Stimulated activated naive B cell treated with anti-CD40 and anti-IgM and Interleukin-4, amounts not matched to agents 10 μg/mL and 1 μg/mL and 100 μg/mL, for 72 hours (primary cell): ENCODE measurements around the gene NSMCE1.
A peak's percentile ranks its signal among the peaks of the same experiment; 100 is the strongest.

Experiments
- ATAC-seq, 2 donors: fragments of 150-1000 bp; cut with Tn5 transposase; replicated peaks; 2 replicates each; pipeline ENCODE4 v1.10.0; 2021; ENCODE audit warnings: moderate library complexity in 1 of 2
- DNase-seq: peaks from one replicate; pipeline ENCODE4 v3.0.0; 2021
- H3K27ac Mint-ChIP-seq: one replicate; pipeline ENCODE4 v1.8.0; 2022; ENCODE audit warnings: mild to moderate bottlenecking, mixed read lengths
- H3K27me3 Mint-ChIP-seq, 2 donors: one replicate each; pipeline ENCODE4 v1.8.0; 2022; ENCODE audit warnings: mixed read lengths in 2 of 2
- H3K36me3 Mint-ChIP-seq, 2 donors: one replicate each; pipeline ENCODE4 v1.8.0; 2022; ENCODE audit warnings: mixed read lengths in 2 of 2, mild to moderate bottlenecking in 1 of 2
- H3K4me1 Mint-ChIP-seq, 2 donors: one replicate each; pipeline ENCODE4 v1.8.0; 2022; ENCODE audit warnings: mixed read lengths in 2 of 2, mild to moderate bottlenecking in 1 of 2
- H3K4me3 Mint-ChIP-seq, 2 donors: one replicate each; pipeline ENCODE4 v1.8.0; 2022; ENCODE audit warnings: mild to moderate bottlenecking in 2 of 2, mixed read lengths in 2 of 2, moderate library complexity in 1 of 2
- H3K9me3 Mint-ChIP-seq, 2 donors: one replicate each; pipeline ENCODE4 v1.8.0; 2022; ENCODE audit warnings: mixed read lengths in 2 of 2, mild to moderate bottlenecking in 1 of 2

NSMCE1 gene

DNA sequence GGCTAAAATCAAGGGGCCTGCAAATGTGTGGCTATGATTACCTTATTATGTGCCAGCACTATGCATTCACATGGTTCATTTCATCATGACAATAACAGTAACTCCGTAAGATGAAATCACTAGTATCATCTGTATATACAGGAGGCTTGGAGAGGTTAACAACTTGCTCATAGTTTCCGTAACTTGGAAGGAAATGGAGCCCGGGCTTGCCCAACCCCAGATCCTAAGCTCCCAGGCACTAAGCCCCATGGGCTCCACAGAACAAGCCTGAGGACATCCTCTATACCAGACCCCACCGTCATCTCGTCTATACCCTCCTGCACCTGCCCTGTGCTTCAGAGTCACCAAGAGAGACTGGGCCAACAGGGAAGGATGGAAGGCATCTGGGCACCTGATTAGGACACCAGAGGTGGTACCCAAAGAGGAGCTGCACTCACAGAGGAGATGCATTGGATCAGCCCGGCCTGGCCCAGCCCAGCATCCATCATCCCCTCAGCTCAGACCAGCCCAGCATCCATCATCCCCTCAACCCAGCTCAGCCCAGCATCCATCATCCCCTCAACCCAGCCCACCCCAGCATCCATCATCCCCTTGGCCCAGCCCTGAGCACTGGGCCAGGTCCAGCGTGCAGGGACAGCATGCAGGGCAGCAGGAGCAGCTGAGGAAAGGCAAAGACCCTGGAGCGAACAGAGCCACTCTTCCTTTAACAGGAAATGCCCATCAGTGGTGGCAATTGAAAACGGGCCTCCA, 28.5 kb downstream of the NSMCE1 start:
- DNase-seq (no peak), ATAC-seq (no peak)
- no peaks in the 10 kb centered on the region for H3K27me3 Mint-ChIP-seq
- peaks cover 16 to 35% of the 10 kb centered on the region in 2 donors for H3K36me3 Mint-ChIP-seq
- H3K4me1 Mint-ChIP-seq = peaks cover 68 to 83% of the 10 kb centered on the region in 2 donors
- H3K9me3 Mint-ChIP-seq = no peaks in the 10 kb centered on the region
- no peak overlapping the region for H3K4me3 Mint-ChIP-seq
- H3K27ac Mint-ChIP-seq = peak overlapping the region; percentile 96

DNA sequence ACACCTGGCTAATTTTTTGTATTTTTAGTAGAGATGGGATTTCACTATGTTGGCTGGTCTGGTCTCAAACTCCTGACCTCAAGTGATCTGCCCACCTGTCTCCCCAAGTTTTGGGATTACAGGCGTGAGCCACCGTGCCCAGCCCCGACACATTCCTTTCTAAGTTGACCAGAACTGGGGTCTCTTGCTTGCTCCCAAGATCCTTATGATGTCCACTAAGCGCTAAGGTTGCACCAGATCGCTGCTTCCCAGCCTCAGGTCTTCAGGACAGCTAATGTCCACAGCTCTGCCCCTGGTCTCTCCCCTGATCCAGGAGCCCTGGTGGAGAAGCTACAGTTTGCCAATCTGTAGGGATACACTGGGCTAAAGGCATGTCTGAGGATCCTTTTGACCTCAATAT, 29.5 kb downstream of the NSMCE1 start:
- Mint-ChIP-seq H3K9me3 (no peaks in the 10 kb centered on the region), H3K27ac (peak overlapping the region; percentile 96), H3K36me3 (peaks cover 11 to 33% of the 10 kb centered on the region in 2 donors), H3K4me3 (peak overlapping the region in 1 of 2 donors; percentile 57), H3K4me1 (peaks cover 66 to 83% of the 10 kb centered on the region in 2 donors), H3K27me3 (no peaks in the 10 kb centered on the region)
- ATAC-seq (no peak), DNase-seq (no peak)

DNA sequence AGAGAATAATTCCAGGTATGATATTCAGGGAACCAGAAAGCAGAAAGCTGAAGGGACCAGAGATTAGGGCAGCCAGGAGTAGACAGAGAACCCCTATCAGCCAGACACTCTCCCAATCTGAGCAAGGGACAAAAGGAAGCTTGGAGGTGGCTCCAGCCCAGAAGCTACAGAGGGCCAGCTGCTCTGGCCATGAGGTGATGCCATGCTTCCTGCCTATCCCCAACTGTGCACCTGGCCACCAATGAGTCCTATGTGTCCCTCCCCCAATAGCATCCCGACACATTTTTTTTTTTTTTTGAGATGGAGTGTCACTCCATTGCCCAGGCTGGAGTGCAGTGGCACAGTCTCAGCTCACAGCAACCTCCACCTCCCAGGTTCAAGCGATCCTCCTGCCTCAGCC, 30.0 kb downstream of the NSMCE1 start:
- H3K27ac Mint-ChIP-seq = peak overlapping the region; percentile 96
- ATAC-seq = no peak
- H3K4me1 Mint-ChIP-seq = peaks cover 65 to 83% of the 10 kb centered on the region in 2 donors
- H3K27me3 Mint-ChIP-seq = no peaks in the 10 kb centered on the region
- no peaks in the 10 kb centered on the region for H3K9me3 Mint-ChIP-seq
- no peak for DNase-seq
- peak overlapping the region; percentile 57 to 61 for H3K4me3 Mint-ChIP-seq
- H3K36me3 Mint-ChIP-seq = peaks cover 11 to 33% of the 10 kb centered on the region in 2 donors

DNA sequence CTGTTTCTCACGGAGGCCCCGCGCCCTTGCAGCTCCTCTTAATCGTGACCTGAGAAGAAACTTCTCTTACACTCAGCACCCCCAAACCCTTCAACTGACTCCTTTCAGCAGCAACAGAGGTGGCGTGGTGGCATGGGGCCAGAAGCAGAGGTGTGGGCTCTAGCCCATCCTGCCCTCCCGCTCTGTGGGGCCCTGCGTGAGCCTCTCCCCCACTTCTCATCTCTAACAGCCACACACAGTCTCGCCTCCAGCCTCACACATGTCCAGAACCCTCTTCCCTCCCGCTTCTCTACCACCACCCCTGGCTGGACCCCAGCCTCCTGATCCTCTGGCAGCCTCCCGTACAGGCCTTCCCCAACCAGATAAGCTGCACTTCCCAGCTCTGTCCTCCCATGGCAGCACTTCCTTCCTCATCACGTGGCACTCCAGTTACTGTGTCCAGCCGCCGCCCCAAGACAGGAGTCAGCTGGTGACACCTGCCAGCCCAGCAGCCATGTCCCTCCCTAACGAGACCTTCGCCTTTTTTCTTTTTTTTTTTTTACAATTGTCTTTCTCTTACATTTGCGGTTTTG, 30.5 kb downstream of the NSMCE1 start:
- ATAC-seq (peak; percentile 38 to 46), DNase-seq (no peak)
- Mint-ChIP-seq H3K9me3 (no peaks in the 10 kb centered on the region), H3K4me3 (peak overlapping the region; percentile 57 to 61), H3K27ac (peak overlapping the region; percentile 96), H3K36me3 (peaks cover 11 to 35% of the 10 kb centered on the region in 2 donors), H3K4me1 (peaks cover 61 to 83% of the 10 kb centered on the region in 2 donors), H3K27me3 (no peaks in the 10 kb centered on the region)

DNA sequence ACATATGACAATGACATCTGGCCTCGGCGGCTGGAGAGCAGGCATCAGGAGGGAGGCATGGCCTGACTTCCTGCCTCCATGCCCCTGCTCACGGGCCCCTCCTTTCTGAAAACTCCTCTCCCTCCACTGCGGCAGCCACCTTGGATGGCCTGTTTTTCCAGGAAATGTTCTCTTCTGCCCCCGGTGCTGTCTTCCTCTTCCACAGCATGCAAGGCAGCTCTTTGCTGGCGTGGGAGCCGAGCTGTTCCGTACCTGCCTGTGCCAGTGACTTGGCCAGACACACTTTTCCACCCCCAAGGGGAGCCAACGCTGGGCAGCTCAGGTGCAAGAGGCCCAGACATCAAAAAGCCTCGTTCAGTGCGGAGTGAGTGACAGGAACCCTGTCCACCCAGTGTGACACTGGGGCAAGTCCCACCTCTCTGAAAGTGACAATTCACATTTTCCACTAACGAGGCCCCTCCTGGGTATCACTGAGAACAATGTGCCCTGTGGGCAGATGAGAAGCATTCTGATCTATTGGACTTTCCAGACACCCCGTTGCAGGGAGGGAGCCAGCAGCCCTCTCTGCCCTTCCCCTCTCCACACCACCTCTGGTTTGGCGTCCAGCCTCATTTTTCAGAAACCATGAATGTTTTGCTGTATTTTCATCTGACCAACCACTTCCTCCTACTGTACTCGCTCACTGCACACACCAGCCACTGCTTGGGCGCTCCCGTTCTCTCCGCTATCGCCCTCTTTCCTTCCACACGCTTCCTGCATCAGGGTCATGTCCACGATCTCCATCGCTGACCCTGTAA, 31.2 kb downstream of the NSMCE1 start:
- Mint-ChIP-seq H3K9me3 (no peaks in the 10 kb centered on the region), H3K27ac (peak overlapping the region; percentile 96), H3K27me3 (no peaks in the 10 kb centered on the region), H3K4me1 (peaks cover 60 to 83% of the 10 kb centered on the region in 2 donors), H3K4me3 (peak overlapping the region; percentile 57 to 61), H3K36me3 (peaks cover 14 to 42% of the 10 kb centered on the region in 2 donors)
- ATAC-seq (peak; percentile 87 to 89), DNase-seq (peak; percentile 88)

DNA sequence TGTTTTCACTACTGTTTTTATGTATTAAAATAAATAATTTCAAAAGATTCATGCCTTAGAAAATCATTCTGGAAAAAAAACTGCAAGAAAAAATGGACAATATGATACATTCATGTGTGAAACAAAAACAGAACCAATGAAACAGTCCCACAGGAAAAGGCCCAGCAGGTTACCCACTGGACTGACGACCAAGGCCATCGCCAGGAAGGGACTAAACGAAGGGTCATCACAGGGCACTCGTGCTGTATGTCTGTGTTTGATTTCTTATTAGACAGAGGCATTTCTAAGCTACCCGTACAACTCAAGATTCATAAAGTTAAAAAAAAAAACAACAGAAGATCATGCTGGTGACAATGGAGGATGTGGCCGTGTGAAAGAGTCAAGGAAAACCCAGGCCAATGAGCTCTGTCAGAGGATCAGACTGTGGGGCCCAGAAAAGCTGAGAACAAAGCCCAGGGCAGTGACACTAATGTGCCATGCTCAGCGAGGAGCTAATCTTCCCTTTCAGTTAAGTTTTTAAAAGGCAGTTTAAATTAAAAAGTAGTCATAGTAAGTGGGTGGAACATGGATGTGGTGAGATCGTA, 31.8 kb downstream of the NSMCE1 start:
- Mint-ChIP-seq H3K36me3 (peaks cover 15 to 41% of the 10 kb centered on the region in 2 donors), H3K27ac (peak overlapping the region; percentile 96), H3K27me3 (no peaks in the 10 kb centered on the region), H3K9me3 (no peaks in the 10 kb centered on the region), H3K4me3 (peak overlapping the region; percentile 57 to 61), H3K4me1 (peaks cover 64 to 84% of the 10 kb centered on the region in 2 donors)
- no peak for ATAC-seq
- no peak for DNase-seq

DNA sequence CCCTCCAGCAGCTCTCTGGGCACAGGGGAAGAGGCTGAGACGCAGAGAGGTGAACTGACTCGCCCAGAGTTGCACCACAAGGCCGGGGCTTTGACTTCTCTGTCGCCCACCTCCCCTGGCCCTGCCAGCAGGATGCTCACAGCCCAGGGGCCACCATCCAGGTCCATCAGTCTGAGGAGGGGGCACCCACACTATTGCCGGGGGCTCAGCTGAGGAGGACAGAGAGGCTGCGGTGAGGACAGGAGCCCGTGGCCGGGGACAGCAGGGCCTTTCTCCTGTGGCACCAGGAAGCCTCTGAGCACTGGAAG, 32.7 kb downstream of the NSMCE1 start:
- H3K4me1 Mint-ChIP-seq = peaks cover 68 to 84% of the 10 kb centered on the region in 2 donors
- DNase-seq (no peak), ATAC-seq (no peak)
- H3K9me3 Mint-ChIP-seq = no peaks in the 10 kb centered on the region
- H3K4me3 Mint-ChIP-seq = peak overlapping the region in 1 of 2 donors; percentile 32
- peaks cover 12 to 43% of the 10 kb centered on the region in 2 donors for H3K36me3 Mint-ChIP-seq
- H3K27me3 Mint-ChIP-seq = no peaks in the 10 kb centered on the region
- H3K27ac Mint-ChIP-seq = peak overlapping the region; percentile 96

DNA sequence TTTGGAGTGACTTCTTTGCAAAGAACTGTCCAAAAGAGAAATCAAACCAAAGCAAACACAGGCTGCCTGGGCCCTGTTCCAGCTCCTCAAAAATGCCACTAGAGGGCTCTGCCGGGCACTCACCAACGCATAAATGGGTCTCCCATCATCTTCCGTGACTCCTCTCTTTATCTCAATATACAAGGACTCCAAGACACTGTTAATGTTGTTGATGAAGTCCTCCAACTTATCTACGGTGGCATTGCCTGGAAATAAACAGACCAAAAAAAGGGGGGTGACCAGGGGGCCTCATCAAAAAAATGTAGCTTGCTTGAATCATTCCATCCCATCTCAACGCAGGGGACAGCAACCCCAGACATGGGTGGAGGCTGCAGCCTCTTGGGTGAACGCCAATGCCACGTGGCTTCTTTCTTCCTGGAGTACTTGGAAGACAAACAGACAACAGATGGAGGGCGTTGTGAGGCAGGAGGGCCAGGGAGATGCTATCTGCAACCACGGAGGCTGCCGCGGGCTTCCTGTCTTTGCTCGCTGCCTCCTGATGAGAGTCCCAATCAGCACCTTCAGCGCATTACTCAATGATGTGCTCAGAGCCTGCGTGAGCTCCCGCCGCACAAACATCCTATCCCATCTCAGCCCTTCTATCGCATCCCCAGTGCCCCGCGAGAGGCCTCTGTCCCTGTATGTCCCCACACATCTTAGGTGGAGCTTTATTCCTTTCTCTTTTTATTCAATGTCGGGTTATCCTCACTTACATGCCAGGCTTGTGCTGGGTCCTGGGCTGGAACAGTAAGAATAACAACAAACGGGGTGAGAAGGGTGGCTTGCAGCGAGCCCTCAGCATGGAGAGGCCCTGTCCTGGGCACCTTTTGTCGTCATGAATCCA, 33.3 kb downstream of the NSMCE1 start:
- peak; percentile 46 for DNase-seq
- peak overlapping the region; percentile 96 for H3K27ac Mint-ChIP-seq
- H3K4me3 Mint-ChIP-seq = peak overlapping the region; percentile 32 to 65
- no peaks in the 10 kb centered on the region for H3K27me3 Mint-ChIP-seq
- H3K9me3 Mint-ChIP-seq = no peaks in the 10 kb centered on the region
- H3K4me1 Mint-ChIP-seq = peaks cover 74 to 90% of the 10 kb centered on the region in 2 donors
- ATAC-seq = no peak
- peaks cover 17 to 48% of the 10 kb centered on the region in 2 donors for H3K36me3 Mint-ChIP-seq

DNA sequence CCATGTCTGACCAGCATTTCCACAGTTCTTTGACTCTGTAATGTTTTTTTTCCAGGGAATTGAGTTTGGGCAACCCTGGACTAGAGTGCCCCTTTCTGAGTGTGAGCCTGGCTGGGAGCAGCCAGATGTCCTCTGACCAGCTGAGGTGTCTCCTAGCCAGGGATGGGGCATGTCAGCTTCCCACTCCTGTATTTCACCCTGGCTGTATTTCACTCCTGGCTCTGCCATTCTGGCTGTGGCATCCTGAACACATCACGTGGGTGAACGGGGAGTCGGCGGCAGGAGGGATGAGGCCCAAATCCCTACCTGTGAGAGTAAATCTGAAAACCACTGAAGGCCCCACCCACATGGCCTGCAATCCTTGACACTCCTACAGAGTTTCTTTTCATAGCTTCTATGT, 34.0 kb downstream of the NSMCE1 start:
- Mint-ChIP-seq H3K27me3 (no peaks in the 10 kb centered on the region), H3K9me3 (no peaks in the 10 kb centered on the region), H3K4me3 (peak overlapping the region; percentile 11 to 32), H3K36me3 (peaks cover 22 to 43% of the 10 kb centered on the region in 2 donors), H3K4me1 (peaks cover 72 to 91% of the 10 kb centered on the region in 2 donors), H3K27ac (peak overlapping the region; percentile 96)
- DNase-seq (no peak), ATAC-seq (no peak)

DNA sequence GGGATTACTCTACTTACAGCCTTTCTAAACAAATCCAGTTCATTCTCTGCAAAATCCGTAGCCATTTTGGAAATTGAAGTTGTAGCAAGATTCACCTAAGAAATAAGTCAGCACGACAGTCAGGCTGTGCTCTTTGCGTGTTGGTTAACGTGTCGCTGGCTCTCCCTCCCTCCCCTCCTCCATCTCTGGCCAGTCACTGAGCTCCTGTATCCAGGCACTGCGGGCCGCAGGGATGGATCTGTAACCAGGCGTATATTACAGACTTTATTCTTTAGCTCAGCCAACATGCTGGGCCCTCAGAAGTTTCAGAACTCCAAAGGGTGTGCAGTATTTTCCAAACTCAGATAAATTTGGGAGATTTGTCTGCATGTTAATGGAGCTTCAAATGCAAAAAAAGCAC, 34.4 kb downstream of the NSMCE1 start:
- Mint-ChIP-seq H3K27me3 (no peaks in the 10 kb centered on the region), H3K9me3 (no peaks in the 10 kb centered on the region), H3K27ac (peak overlapping the region; percentile 74), H3K36me3 (peaks cover 21 to 43% of the 10 kb centered on the region in 2 donors), H3K4me1 (peaks cover 71 to 93% of the 10 kb centered on the region in 2 donors), H3K4me3 (no peak overlapping the region)
- DNase-seq (no peak), ATAC-seq (no peak)

DNA sequence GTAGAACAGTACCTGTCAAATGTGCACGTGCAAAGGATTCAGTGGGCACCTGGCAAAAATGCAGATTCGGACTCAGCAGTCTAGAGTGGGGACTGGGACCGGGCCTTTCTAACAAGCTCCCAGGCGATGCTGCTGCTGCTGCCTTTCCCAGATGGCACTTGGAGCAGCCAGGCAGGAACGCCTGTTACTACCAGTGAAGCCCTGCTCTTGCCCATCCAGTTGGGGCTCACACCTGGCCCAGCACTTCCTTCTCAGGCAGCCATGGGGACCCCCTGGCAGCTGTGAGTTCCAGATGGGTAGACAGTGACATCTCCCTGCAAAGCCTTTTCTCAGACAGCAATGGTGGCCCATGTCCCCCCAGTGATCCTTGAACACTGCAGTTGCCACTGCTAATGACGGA, 34.8 kb downstream of the NSMCE1 start:
- Mint-ChIP-seq H3K27me3 (no peaks in the 10 kb centered on the region), H3K9me3 (no peaks in the 10 kb centered on the region), H3K4me3 (no peak overlapping the region), H3K36me3 (peaks cover 24 to 45% of the 10 kb centered on the region in 2 donors), H3K4me1 (peaks cover 72 to 93% of the 10 kb centered on the region in 2 donors), H3K27ac (peak overlapping the region; percentile 74)
- DNase-seq (no peak), ATAC-seq (no peak)

DNA sequence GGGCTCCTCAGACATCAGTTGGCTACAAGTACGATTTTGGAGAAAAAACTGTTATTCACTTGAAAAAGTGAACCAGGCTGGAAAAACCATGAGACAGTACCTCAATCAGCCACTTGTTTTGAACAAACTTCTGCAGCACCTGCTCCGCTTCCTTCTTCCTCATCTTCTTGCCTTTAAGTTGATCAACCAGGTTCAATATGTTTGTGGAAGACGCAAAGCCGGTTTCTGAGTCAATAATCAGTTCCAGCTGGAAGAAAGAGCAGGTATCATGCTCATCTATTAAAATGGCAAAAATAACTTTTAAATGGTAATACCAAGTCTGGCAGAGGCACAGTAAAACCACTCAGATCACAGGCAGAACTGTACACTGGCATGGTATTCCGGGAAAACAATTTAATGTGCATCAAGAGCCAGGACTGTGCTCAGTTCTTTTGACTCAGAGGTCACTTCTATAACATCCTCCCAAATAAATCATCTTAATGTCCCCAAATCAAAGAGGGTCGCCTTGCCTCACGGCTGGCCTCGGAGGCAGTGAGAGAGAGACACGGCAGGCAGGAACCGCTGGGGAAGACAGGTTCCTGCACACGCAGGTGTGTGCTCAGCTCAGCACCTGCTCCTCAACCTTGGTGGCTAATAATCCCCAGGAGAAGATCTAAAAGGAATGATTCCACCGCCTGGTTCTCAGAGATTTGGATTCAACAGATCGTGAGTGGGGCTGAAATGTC, 35.5 kb downstream of the NSMCE1 start:
- H3K9me3 Mint-ChIP-seq = no peaks in the 10 kb centered on the region
- H3K4me3 Mint-ChIP-seq = peak overlapping the region; percentile 46 to 70
- ATAC-seq (no peak), DNase-seq (no peak)
- peak overlapping the region; percentile 91 for H3K27ac Mint-ChIP-seq
- H3K36me3 Mint-ChIP-seq = peaks cover 28 to 49% of the 10 kb centered on the region in 2 donors
- no peaks in the 10 kb centered on the region for H3K27me3 Mint-ChIP-seq
- peaks cover 69 to 93% of the 10 kb centered on the region in 2 donors for H3K4me1 Mint-ChIP-seq
